GM23338 (cell line): Measurements from ENCODE around the gene GPR33. TPM values are rescaled to one million over a fixed set of nuclear protein-coding genes. Genes with fewer than 3 reads are reported as not detected.

Experiments
- ATAC-seq: fragments of 200-7000 bp; cut with Tn5 transposase; 3 replicates; pipeline ENCODE4 v1.9.1; 2020
- DNase-seq: peaks from one replicate; pipeline ENCODE4 v3.0.0-alpha.2; 2015; ENCODE audit warnings: low spot score
- H2AFZ ChIP-seq: fragments of 200-600 bp; sonication (generic); 2 replicates; pipeline ENCODE4 v1.8.0; 2016; ENCODE audit warnings: antibody characterized with exemption, mild to moderate bottlenecking, moderate library complexity
- H3F3A ChIP-seq: fragments of 200-600 bp; sonication (generic); replicated peaks from 2 replicates; pipeline ENCODE4 v1.8.0; 2017; ENCODE audit warnings: antibody characterized with exemption, mixed run types, low read depth
- H3K27ac ChIP-seq: fragments of 200-600 bp; sonication (generic); 2 replicates; pipeline ENCODE4 v1.6.1; 2016; ENCODE audit warnings: low read depth
- H3K27me3 ChIP-seq: fragments of 200-600 bp; sonication (generic); 2 replicates; pipeline ENCODE4 v1.8.0; 2016; ENCODE audit warnings: mild to moderate bottlenecking, mixed run types, moderate library complexity; ENCODE audit not compliant: insufficient read depth
- H3K36me3 ChIP-seq: fragments of 200-600 bp; sonication (generic); 2 replicates; pipeline ENCODE4 v1.8.0; 2016; ENCODE audit warnings: mild to moderate bottlenecking; ENCODE audit not compliant: insufficient read depth
- H3K4me1 ChIP-seq: fragments of 200-600 bp; sonication (generic); 2 replicates; pipeline ENCODE4 v1.8.0; 2016; ENCODE audit warnings: mild to moderate bottlenecking, moderate library complexity; ENCODE audit not compliant: insufficient read depth
- H3K4me2 ChIP-seq: fragments of 200-600 bp; sonication (generic); 2 replicates; pipeline ENCODE4 v1.7.1; 2017; ENCODE audit warnings: mixed run types
- H3K4me3 ChIP-seq: fragments of 200-600 bp; sonication (generic); 2 replicates; pipeline ENCODE4 v1.6.1; 2016; ENCODE audit warnings: mixed run types
- H3K79me2 ChIP-seq: fragments of 200-600 bp; sonication (generic); replicated peaks from 2 replicates; pipeline ENCODE4 v1.8.0; 2017; ENCODE audit warnings: mild to moderate bottlenecking; ENCODE audit not compliant: insufficient read depth
- H3K9me2 ChIP-seq: fragments of 200-600 bp; sonication (generic); 2 replicates; pipeline ENCODE4 v1.8.0; 2017; ENCODE audit not compliant: insufficient read depth
- H4K20me1 ChIP-seq: fragments of 200-600 bp; sonication (generic); replicated peaks from 2 replicates; pipeline ENCODE4 v1.8.0; 2017; ENCODE audit warnings: mild to moderate bottlenecking; ENCODE audit not compliant: insufficient read depth
- H3K27ac Mint-ChIP-seq: 2 replicates; pipeline ENCODE4 v1.8.0; 2020; ENCODE audit warnings: inconsistent platforms, mild to moderate bottlenecking, moderate library complexity, mixed read lengths
- H3K27me3 Mint-ChIP-seq: 3 replicates; pipeline ENCODE4 v1.8.0; 2022; ENCODE audit warnings: low read depth, mild to moderate bottlenecking, moderate library complexity, mixed read lengths, inconsistent platforms; ENCODE audit not compliant: insufficient read depth, poor library complexity
- H3K36me3 Mint-ChIP-seq: 3 replicates; pipeline ENCODE4 v1.8.0; 2021; ENCODE audit warnings: low read depth, mild to moderate bottlenecking, inconsistent platforms, moderate library complexity, mixed read lengths
- H3K4me1 Mint-ChIP-seq: 3 replicates; pipeline ENCODE4 v1.8.0; 2020; ENCODE audit warnings: mild to moderate bottlenecking, inconsistent platforms, mixed read lengths
- H3K4me3 Mint-ChIP-seq: 3 replicates; pipeline ENCODE4 v1.8.0; 2021; ENCODE audit warnings: moderate library complexity, mild to moderate bottlenecking, inconsistent platforms, mixed read lengths
- H3K9me3 Mint-ChIP-seq: 3 replicates; pipeline ENCODE4 v1.8.0; 2020; ENCODE audit warnings: moderate library complexity, mild to moderate bottlenecking, inconsistent platforms, mixed read lengths
- CREB1 ChIP-seq: fragments of 250-450 bp; sonication (Bioruptor Pico); IDR thresholded peaks from 2 replicates; pipeline ENCODE4 v1.5.0; 2020; ENCODE audit warnings: low read depth, mild to moderate bottlenecking, moderate library complexity
- CTCF ChIP-seq, 2 experiments: fragments of 200-600 bp in 1 of 2; sonication (generic) in 1 of 2; conservative IDR thresholded peaks; 2 replicates each; pipeline versions ENCODE4 v1.5.1 to v1.6.1; 2016 to 2017; ENCODE audit warnings: antibody characterized with exemption in 2 of 2, low read depth in 2 of 2, mild to moderate bottlenecking in 2 of 2, moderate library complexity in 1 of 2
- EZH2phosphoT487 ChIP-seq: fragments of 200-600 bp; sonication (generic); IDR thresholded peaks from one replicate; pipeline ENCODE4 v1.8.1; 2018; ENCODE audit warnings: antibody characterized with exemption; ENCODE audit not compliant: unreplicated experiment
- JUNB ChIP-seq: IDR thresholded peaks from one replicate; pipeline ENCODE4 v1.6.1; 2016; ENCODE audit warnings: antibody characterized with exemption; ENCODE audit not compliant: unreplicated experiment
- ZNF114 ChIP-seq: fragments of 250-450 bp; sonication (Bioruptor Pico); IDR thresholded peaks from 2 replicates; pipeline ENCODE4 v1.5.0; 2020; ENCODE audit warnings: mild to moderate bottlenecking, moderate library complexity
- ZNF331 ChIP-seq: fragments of 250-450 bp; sonication (Bioruptor Pico); IDR thresholded peaks from 2 replicates; pipeline ENCODE4 v1.5.0; 2020; ENCODE audit warnings: low read depth, mild to moderate bottlenecking, moderate library complexity
- polyA plus RNA-seq: library from polyadenylated mRNA; unstranded; fragments of >200 nt; fragmentation: Nextera tagmentation; extraction: Ambion mirVana; gene quantifications from 2 replicates; pipeline ENCODE4 v1.2.1, GENCODE V29; 2016
- total RNA-seq: library from RNA; depleted of rRNA; stranded (reverse); fragments of >200 nt; shearing (Covaris generic); gene quantifications from 2 replicates; pipeline ENCODE4 v1.2.3, GENCODE V29; 2014

The GPR33 gene
- total and polyA plus RNA-seq, 2 experiments from 2014 or later: not detected

- peaks cover 11% of the 10 kb centered on the region for H3K9me3 Mint-ChIP-seq
- H3K27me3 Mint-ChIP-seq: no peaks in the 10 kb centered on the region
- H3K36me3 Mint-ChIP-seq: peaks cover 9% of the 10 kb centered on the region; the same call in 2 of the 3 replicates
These were observed 11.5 kb downstream of the GPR33 start for GRCh38 chr14:31476131-31476866.

GRCh38 chr14:31466554-31466953 is 21.3 kb downstream of the GPR33 start:
- no peaks in the 10 kb centered on the region for H3K36me3 Mint-ChIP-seq
- H3K9me2 ChIP-seq: peaks cover 10% of the 10 kb centered on the region
- no peak overlapping the region for H3K27ac ChIP-seq
- H3F3A ChIP-seq: no peaks in the 10 kb centered on the region
- H3K4me3 ChIP-seq: no peak overlapping the region
- H3K36me3 ChIP-seq: no peaks in the 10 kb centered on the region
- H3K79me2 ChIP-seq: no peaks in the 10 kb centered on the region
- no peaks in the 10 kb centered on the region for H3K27me3 ChIP-seq
- H3K4me1 Mint-ChIP-seq: peaks cover 2% of the 10 kb centered on the region
- no peak overlapping the region for H2AFZ ChIP-seq
- H3K4me2 ChIP-seq: no peak overlapping the region
- ATAC-seq: no peak
- TF ChIP-seq CTCF (conservative IDR thresholded peaks at IDR 0.05; ENCODE audit: low read depth in 2 of 2): no peak
- H3K27ac Mint-ChIP-seq: no peak overlapping the region
- DNase-seq: no peak
- no peaks in the 10 kb centered on the region; the same call in 2 of the 3 replicates for H3K9me3 Mint-ChIP-seq
- peaks cover 4% of the 10 kb centered on the region for H3K27me3 Mint-ChIP-seq
- no peaks in the 10 kb centered on the region for H3K4me1 ChIP-seq
- H3K4me3 Mint-ChIP-seq: no peak overlapping the region
- H4K20me1 ChIP-seq: no peaks in the 10 kb centered on the region

More at GRCh38 chr14:31476131-31476866, 11.5 kb downstream of the GPR33 start:
- Histone ChIP-seq H3F3A (no peaks in the 10 kb centered on the region), H4K20me1 (no peaks in the 10 kb centered on the region), H3K36me3 (no peaks in the 10 kb centered on the region), H3K9me2 (no peaks in the 10 kb centered on the region; the same call in 1 of the 2 replicates), H3K79me2 (no peaks in the 10 kb centered on the region), H3K4me1 (no peaks in the 10 kb centered on the region), H3K27me3 (no peaks in the 10 kb centered on the region), H2AFZ (no peak overlapping the region), H3K4me2 (no peak overlapping the region), H3K4me3 (no peak overlapping the region), H3K27ac (no peak overlapping the region)
- ATAC-seq (no peak), DNase-seq (no peak)
- Mint-ChIP-seq H3K4me3 (no peak overlapping the region), H3K27ac (no peak overlapping the region), H3K4me1 (no peaks in the 10 kb centered on the region)
- no peak for TF ChIP-seq EZH2phosphoT487
- TF ChIP-seq ZNF331 (CRISPR knock-in tag): no peak
- no peak for TF ChIP-seq JUNB
- TF ChIP-seq ZNF114: no peak
- TF ChIP-seq CTCF (conservative IDR thresholded peaks at IDR 0.05; ENCODE audit: low read depth in 2 of 2): no peak
- TF ChIP-seq CREB1 (CRISPR knock-in tag): no peak
